ELR (cell line): ENCODE data around the gene PDE8A.
A peak's percentile ranks its signal among the peaks of the same experiment; 100 is the strongest.
"Not testable (repeated sequence)": the region's sequence is repeated elsewhere in the genome, so short reads cannot be mapped to it uniquely, and the experiment has no call there.

Source experiments
- DNase-seq: peaks from one replicate; pipeline ENCODE4 v3.0.0-alpha.2; 2015; ENCODE audit warnings: low read depth

PDE8A gene

GRCh38 chr15:85131915-85132314 is 150.3 kb downstream of the PDE8A start:
- no peak for DNase-seq

DNA sequence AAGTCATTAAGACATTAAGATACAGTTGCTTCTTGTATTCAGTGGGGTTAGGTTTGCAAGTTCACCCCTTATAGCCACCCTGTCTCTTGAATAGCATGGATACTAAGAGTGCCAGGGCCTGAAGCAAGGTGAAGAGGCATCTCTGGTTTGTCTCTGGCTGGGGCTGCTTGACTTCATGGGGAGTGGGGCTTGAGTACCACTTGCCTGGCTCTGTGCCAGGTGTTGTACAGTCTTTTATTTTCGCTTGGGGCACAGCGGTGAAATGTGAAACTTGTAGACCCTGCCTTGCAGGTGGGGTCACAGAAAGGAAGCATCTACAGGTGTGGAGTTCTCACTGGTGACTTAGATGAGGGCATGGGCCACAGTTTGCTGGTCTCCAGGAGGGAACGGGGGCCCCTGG is 152.1 kb downstream of the PDE8A start:
- DNase-seq = no peak

GRCh38 chr15:85137489-85138168 is 156.0 kb downstream of the PDE8A start:
- no peak for DNase-seq

DNA sequence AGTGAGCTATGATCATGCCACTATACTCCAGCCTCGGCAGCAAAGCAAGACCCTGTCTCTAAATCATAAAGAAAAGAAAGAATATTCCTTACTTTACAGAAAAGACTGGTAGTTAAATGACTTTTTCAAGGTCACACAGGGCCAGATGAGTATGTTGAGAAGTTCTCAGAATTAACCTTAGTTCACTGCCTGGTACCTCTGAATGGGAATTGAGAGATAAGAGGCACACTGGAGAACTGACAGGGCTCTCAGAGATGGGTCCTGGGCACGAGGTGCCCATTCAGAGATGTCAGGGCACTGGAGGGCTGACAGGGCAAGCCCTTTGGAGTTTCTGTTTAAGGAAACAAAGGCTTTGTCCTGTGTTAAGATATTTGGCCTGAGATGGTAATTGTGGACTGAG is 157.7 kb downstream of the PDE8A start:
- no peak for DNase-seq

DNA sequence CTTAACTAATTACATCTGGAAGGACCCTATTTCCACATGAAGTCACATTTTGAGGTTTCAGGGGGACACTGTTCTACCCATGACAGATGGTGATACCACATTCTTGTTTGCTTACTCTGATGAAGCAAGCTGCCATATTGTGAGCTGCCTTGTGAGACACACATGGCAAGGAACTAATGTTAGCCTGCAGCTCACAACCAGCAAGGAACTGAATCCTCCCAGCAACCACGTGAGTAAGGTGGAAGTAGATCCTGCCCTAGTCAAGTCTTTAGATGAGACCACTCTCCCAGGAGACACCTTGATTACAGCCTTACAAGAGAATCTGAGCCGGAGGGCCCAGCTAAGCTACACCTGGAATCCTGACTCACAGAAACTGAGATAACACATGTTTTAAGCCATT is 160.1 kb downstream of the PDE8A start:
- peak; percentile 29 for DNase-seq

GRCh38 chr15:85142312-85142711 is 160.7 kb downstream of the PDE8A start:
- peak; percentile 80 for DNase-seq

GRCh38 chr15:85149465-85150129 is 167.9 kb downstream of the PDE8A start:
- no peak for DNase-seq

DNA sequence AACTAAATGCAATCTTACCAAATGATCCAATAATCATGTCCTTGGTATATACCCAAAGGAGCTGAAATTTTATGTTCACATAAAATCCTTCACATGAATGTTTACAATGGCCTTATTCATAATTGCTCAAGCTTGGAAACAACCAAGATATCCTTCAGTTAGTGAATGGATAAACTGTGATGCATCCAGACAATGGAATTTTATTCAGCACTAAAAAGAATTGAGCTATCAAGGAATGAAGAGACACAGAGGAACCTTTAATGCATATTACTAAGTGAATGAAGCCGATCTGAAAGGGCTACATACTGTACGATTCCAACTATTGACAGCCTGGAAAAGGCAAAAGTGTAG is 168.4 kb downstream of the PDE8A start:
- no peak for DNase-seq

DNA sequence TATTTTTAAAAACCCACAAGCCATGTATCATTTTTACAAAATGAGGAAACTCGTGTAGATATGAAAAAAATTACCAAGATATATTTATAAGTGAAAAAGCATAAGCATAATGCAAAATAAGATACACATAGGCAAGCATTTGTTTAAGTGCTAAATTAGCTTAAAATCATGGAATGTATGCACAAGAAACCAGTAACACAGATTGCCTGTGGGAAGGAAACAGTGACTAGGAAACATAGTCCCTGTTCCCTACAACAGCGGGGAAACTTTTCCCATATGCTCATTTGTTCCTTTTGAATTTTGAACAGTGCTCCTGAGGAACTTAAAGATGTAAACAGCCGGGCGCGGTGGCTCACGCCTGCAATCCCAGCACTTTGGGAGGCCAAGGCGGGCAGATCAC is 169.5 kb downstream of the PDE8A start:
- no peak for DNase-seq

DNA sequence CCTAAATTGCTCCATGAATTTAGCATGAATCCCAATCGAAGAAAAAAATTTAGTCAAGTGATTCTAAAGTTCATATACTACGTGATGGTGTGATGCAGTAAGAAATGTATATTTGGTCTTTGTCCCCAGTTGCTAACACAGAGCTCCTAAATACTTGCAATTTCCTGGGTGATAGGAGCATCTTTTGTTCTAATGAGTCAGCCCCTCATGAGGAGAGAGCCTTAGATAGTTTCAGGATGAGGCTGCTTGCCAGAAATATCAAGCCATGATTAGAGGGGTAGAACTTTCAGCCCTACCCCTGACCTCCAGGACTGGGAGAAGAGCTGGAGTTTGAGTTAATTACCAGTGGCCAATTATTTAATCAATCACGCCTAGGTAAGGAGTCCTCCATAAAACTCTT is 170.2 kb downstream of the PDE8A start:
- DNase-seq = peak; percentile 40

DNA sequence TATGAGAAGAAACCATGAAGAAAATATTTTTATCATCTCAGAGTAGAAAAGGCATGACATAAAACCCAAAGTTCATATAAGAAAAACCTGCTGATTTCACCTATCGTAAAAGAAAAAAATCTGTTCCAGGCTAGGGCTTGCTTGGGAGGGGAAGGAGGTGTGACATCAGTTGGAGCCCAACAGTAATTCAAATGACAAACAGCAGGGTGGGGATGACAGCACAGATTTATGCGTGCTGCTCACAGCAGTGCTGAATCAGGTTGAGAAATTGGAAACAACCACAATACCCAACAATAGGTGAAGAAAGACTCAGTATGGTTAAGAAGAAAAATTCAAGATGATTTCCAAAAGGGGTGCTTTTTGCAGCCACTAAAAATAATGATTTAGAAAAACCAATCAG is 172.4 kb downstream of the PDE8A start:
- DNase-seq = no peak

DNA sequence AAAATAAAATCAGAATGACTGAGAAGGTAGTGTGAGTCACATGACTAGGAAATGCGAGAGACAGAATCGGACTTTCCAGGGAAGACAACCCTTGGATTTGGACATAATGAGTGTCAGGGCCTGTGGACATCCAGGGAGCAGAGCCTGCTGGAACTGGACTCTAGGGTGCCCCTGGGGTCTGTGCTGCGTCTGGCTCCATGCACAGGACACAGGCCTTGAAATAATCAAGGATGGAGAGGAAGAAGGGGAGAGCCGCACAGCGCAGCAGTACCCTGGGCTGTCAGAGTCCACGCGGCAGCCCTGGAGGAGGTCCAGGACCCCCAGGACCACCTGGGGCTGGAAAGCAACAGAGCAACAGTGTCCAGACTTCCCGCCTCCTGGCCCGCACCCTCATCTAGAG is 173.7 kb downstream of the PDE8A start:
- no peak for DNase-seq

DNA sequence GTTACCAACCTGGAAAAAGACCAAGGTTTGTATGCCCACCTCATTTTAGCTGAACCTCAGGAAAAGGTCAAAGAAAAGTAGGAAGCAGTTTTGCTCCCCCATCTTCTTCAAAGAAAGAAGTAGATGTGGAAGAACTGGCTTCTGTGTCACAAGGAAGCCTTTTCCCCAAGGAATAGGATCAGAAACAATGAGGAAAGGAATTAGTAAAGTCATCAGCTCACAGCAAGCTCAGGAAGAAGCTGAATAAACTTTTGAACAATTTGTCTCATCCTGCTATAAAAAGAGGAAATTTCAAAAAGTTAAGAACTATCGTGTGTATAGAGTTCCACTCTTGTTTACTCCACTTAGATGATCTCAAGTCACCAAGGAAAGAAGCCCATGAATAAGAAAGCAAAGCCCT is 174.2 kb downstream of the PDE8A start:
- no peak for DNase-seq

GRCh38 chr15:85157344-85157743 is 175.7 kb downstream of the PDE8A start:
- DNase-seq = no peak

- no peak for DNase-seq
These were observed 180.6 kb downstream of the PDE8A start for GRCh38 chr15:85162237-85162636.

- DNase-seq = no peak
These were observed 183.3 kb downstream of the PDE8A start for GRCh38 chr15:85164841-85165466.

- DNase-seq = no peak
These were observed 185.9 kb downstream of the PDE8A start for GRCh38 chr15:85167568-85167967.

GRCh38 chr15:85168642-85169173 is 187.1 kb downstream of the PDE8A start:
- peak; percentile 47 for DNase-seq

GRCh38 chr15:85171736-85172135 is 190.1 kb downstream of the PDE8A start:
- DNase-seq = no peak

- peak; percentile 30 for DNase-seq
These were observed 191.3 kb downstream of the PDE8A start for GRCh38 chr15:85172846-85173490.

GRCh38 chr15:85173630-85174029 is 192.0 kb downstream of the PDE8A start:
- not testable (repeated sequence) for DNase-seq

DNA sequence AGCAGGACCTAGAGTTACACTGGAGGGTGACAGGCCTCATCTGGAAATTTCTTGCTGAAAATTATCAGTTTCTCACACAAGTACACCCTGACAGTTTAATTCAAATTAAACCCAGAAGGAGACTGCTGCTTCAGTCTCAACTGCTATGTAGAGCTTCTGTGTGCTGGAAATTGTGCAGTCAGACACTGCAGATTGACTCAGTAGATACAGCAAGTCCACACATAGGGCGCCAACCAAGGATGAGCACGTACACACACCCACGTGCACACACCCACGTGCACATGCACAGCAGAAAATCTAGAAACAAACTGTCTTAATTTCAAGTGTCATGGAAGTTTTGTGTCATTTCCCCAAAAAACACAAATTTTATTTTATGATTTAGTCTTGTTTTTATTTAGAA is 192.9 kb downstream of the PDE8A start:
- no peak for DNase-seq

DNA sequence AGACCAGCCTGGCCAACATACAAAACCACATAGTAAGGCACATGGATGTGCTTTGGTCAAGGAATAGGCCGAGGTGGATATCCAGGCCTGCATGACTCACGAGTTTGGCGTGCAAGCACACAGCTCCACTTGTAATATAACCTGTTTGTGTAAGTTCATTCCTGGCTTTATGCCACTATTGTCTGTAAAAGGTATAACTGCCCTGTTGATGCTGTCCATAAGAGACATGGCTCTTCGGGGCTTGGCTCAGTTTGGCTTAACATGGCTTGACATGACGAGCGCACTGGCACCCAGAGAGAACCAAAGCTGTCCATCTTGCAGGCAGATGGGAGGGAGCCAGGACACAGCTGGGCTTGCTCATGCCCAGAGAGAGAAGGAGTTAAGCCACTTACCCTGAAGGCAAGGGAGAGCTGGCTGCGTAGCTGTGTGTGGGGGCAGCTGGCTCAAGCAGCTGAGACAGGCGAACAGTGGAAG is 195.4 kb downstream of the PDE8A start:
- DNase-seq = peak; percentile 81
